AG04450 (cell line): Measurements from ENCODE around the gene PRLHR. TPM values are rescaled to one million over a fixed set of nuclear protein-coding genes. Genes with fewer than 3 reads are reported as not detected.

Experiments
- CTCF ChIA-PET: fragments of 300-600, 350-600 bp; formaldehyde crosslinking; extraction: SDS; loops from one replicate; lab custom pipeline; 2022; ENCODE audit warnings: antibody characterized with exemption, inconsistent platforms; lab: Charles Lee
- POLR2A ChIA-PET: fragments of 350-600 bp; formaldehyde crosslinking; extraction: SDS; loops from one replicate; lab custom pipeline; 2021; ENCODE audit warnings: antibody characterized with exemption, inconsistent platforms; lab: Yijun Ruan, JAX
- DNase-seq: peaks from one replicate; pipeline ENCODE4 v3.0.0-alpha.2; 2011; ENCODE audit warnings: low read depth, low spot score
- H3K27ac ChIP-seq: one replicate; pipeline ENCODE4 v1.5.1; 2012; ENCODE audit warnings: low read depth, low read length, control low read depth
- H3K27me3 ChIP-seq: one replicate; pipeline ENCODE4 v1.6.0; 2012; ENCODE audit warnings: low read length; ENCODE audit not compliant: control insufficient read depth, insufficient read depth
- H3K4me3 ChIP-seq: 2 replicates; pipeline ENCODE4 v1.5.1; 2011; ENCODE audit warnings: mild to moderate bottlenecking, low read depth, low read length, control low read depth
- H3K9me3 ChIP-seq: 2 replicates; pipeline ENCODE4 v1.5.1; 2012; ENCODE audit warnings: low read length; ENCODE audit not compliant: control insufficient read depth, insufficient read depth
- CTCF ChIP-seq: IDR thresholded peaks from 2 replicates; pipeline ENCODE4 v1.5.1; 2011; ENCODE audit warnings: low read depth, low read length, control low read depth, inconsistent platforms
- polyA plus RNA-seq: library from polyadenylated mRNA; depleted of rRNA; stranded (reverse); fragments of >200 nt; gene quantifications from 2 replicates; pipeline ENCODE4 v1.2.3, GENCODE V29; 2011

Gene PRLHR
- polyA plus RNA-seq, 1 experiment: not detected

- no peaks in the 10 kb centered on the region for H3K9me3 ChIP-seq
- peaks cover 11% of the 10 kb centered on the region for H3K27me3 ChIP-seq
- no peak for TF ChIP-seq CTCF
- ChIA-PET CTCF (interaction anchor here (0.8 to 1.2 kb wide), 2 partner anchors 169 to 1068 kb away, joined by 3 to 4 read pairs; no protein-coding TSS in a partner anchor), POLR2A (no interaction called here)
- H3K4me3 ChIP-seq: no peak overlapping the region
- H3K27ac ChIP-seq: no peak overlapping the region
- no peak for DNase-seq
Measured at GRCh38 chr10:118564652-118565051, 30.8 kb downstream of the PRLHR start.

- H3K27ac ChIP-seq: no peak overlapping the region
- no peak for DNase-seq
- ChIA-PET POLR2A (no interaction called here), CTCF (interaction anchor here (0.8 to 1.8 kb wide), 3 partner anchors 157 to 1068 kb away, joined by 3 to 7 read pairs (median 4); no protein-coding TSS in a partner anchor)
- H3K27me3 ChIP-seq: peaks cover 9% of the 10 kb centered on the region
- TF ChIP-seq CTCF: no peak
- no peak overlapping the region for H3K4me3 ChIP-seq
- no peaks in the 10 kb centered on the region for H3K9me3 ChIP-seq
Measured at GRCh38 chr10:118564114-118564513, 31.3 kb downstream of the PRLHR start.

GRCh38 chr10:118563373-118563890 is 32.0 kb downstream of the PRLHR start:
- POLR2A ChIA-PET: no interaction called here
- H3K27me3 ChIP-seq: peaks cover 9% of the 10 kb centered on the region
- DNase-seq: no peak
- CTCF ChIA-PET: interaction anchor here (1.2 to 1.8 kb wide), 2 partner anchors 158 to 170 kb away, joined by 3 to 7 read pairs; no protein-coding TSS in a partner anchor
- H3K9me3 ChIP-seq: no peaks in the 10 kb centered on the region
- no peak overlapping the region for H3K27ac ChIP-seq
- TF ChIP-seq CTCF: no peak
- no peak overlapping the region for H3K4me3 ChIP-seq

GRCh38 chr10:118562851-118563250 is 32.6 kb downstream of the PRLHR start:
- ChIA-PET POLR2A (no interaction called here), CTCF (interaction anchor here (1.8 kb wide), 1 partner anchor 158 kb away, joined by 7 read pairs; no protein-coding TSS in a partner anchor)
- no peak for TF ChIP-seq CTCF
- no peak overlapping the region for H3K4me3 ChIP-seq
- H3K27me3 ChIP-seq: peaks cover 9% of the 10 kb centered on the region
- DNase-seq: no peak
- no peaks in the 10 kb centered on the region for H3K9me3 ChIP-seq
- no peak overlapping the region for H3K27ac ChIP-seq

GRCh38 chr10:118557946-118558345 is 37.5 kb downstream of the PRLHR start:
- POLR2A ChIA-PET: no interaction called here
- Histone ChIP-seq H3K27ac (no peak overlapping the region), H3K4me3 (no peak overlapping the region), H3K27me3 (no peaks in the 10 kb centered on the region), H3K9me3 (no peaks in the 10 kb centered on the region)
- no peak for DNase-seq
- CTCF ChIA-PET: no interaction called here
- no peak for TF ChIP-seq CTCF
